OCI-LY3 (cell line): ENCODE measurements around the gene F5.

Experiments
- CTCF ChIP-seq: fragments of 200-600, 300-600 bp; sonication (generic); IDR thresholded peaks from 2 replicates; pipeline ENCODE4 v1.5.1; 2014; ENCODE audit warnings: antibody characterized with exemption, low read length, low read depth
- EZH2phosphoT487 ChIP-seq: fragments of 200-600 bp; shearing (Covaris generic); IDR thresholded peaks from 2 replicates; pipeline ENCODE4 v1.6.1; 2018; ENCODE audit warnings: antibody characterized with exemption, mixed run types, low read depth

GRCh38 chr1:169486281-169487051, 99.8 kb downstream of the F5 start:
- TF ChIP-seq CTCF: no peak
- no peak for TF ChIP-seq EZH2phosphoT487
